Measurements from ENCODE around the gene PLCG1.

DNA sequence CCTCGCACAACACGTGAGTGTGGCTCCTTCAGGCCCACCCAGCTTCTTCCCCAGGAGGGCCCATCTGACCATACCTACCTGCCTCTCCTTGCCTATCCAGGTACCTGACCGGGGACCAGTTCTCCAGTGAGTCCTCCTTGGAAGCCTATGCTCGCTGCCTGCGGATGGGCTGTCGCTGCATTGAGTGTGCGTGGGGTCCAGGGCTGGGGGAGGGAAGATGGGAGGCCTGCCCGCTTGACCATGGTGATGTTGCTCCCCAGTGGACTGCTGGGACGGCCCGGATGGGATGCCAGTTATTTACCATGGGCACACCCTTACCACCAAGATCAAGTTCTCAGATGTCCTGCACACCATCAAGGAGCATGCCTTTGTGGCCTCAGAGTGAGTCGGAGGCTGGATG is 26.5 kb downstream of the PLCG1 start:
- TF ChIP-seq CTCF (conservative IDR thresholded peaks at IDR 0.05) (no peak), EZH2 (IDR thresholded peaks at IDR 0.05; ENCODE audit: low read depth) (no peak)
